GM18498 (cell line): ENCODE measurements around the gene NDC80.

ENCODE experiments used
- ATAC-seq: cut with Tn5 transposase; IDR thresholded peaks from one replicate; pipeline ENCODE4 v1.9.1; 2021; ENCODE audit warnings: mild to moderate bottlenecking, moderate library complexity; ENCODE audit not compliant: unreplicated experiment

The NDC80 gene

DNA sequence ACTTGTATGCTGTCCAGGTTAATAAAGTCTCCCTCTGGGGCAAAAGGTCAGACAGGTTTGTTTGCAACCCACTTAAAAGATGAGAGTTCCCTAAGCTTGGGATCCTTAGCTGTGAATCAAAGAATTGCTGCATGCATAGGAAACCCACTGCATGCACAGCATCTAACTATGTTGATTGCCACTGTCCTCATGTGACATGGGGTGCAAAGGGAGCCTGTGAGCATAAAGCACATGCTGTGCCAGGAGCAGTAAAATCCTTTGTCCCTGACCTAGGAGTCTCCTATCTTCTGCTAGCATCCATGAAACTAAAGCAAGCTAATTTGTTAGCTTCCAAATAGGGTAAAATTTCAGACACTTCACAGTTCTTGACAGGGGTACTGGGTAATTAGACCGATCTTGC, 13.8 kb upstream of the NDC80 start:
- no peak for ATAC-seq

DNA sequence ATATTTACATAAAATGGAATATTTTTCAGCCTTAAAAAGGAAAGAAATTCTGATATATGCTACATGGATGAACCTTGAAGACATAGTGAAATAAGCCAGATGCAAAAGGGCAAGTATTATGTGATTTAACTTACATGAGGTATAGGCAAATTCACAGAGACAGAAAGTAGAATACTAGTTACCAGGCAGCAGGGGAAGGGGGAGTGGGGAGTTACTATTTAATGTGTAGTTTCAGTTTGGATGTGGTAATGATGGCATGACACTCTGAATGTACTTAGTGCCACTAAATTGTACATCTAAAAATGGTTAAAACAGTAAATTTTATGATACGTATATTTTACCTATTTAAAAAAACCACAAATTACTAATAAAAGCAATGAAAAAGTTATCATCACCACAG, 12.1 kb upstream of the NDC80 start:
- peak; percentile 74 for ATAC-seq

DNA sequence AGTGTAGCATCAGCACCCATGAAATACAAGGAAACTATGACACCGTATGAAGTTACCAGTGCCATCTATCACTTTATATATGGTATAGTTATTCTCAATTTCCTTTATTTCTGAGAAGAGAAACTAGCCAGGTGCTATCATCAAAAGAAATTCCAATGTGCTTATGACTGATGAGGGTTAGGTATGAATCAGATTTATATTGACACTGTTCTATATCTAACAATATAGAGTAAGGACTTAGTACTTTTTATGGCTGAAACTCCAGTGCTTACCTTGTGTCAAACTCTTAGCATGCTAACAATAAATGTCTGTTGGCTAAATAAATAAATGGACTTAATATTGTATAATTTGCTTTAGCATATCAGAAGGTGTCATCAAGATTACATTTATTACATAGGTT, 7.0 kb upstream of the NDC80 start:
- no peak for ATAC-seq

DNA sequence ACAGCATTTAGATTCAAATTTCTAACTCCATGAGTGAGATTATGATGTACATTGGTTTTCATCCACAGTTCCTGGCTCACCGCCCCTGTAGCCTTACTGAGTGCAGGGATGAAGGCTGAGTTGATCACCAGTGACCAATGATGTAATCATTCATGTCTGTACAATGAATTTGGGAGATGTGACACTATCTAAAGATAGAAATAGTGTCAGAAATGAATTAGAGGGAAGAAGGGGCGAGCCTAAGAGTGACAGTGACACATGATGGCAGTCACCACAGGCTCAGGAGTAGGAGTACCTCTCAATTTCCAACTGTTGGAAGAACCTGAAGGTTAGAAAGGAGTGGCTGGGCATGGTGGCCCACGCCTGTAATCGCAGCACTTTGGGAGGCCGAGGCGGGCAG, 3.2 kb upstream of the NDC80 start:
- no peak for ATAC-seq

DNA sequence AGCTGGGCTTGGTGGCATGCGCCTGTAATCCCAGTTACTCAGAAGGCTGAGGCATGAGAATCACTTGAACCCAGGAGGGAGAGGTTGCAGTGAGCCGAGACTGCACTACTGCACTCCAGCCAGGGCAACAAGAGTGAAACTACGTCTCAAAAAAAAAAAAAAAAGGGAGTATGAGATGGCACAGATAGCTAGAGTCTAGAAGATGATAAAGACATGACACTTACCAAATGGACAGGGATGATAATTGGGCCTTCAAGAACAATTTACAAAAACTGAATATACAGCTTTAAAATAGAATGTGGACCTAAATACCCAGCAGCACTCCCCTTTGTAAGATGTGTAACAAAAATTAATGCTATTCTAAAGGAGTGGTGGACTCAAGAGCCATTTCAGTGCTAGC, 2.8 kb upstream of the NDC80 start:
- no peak for ATAC-seq

DNA sequence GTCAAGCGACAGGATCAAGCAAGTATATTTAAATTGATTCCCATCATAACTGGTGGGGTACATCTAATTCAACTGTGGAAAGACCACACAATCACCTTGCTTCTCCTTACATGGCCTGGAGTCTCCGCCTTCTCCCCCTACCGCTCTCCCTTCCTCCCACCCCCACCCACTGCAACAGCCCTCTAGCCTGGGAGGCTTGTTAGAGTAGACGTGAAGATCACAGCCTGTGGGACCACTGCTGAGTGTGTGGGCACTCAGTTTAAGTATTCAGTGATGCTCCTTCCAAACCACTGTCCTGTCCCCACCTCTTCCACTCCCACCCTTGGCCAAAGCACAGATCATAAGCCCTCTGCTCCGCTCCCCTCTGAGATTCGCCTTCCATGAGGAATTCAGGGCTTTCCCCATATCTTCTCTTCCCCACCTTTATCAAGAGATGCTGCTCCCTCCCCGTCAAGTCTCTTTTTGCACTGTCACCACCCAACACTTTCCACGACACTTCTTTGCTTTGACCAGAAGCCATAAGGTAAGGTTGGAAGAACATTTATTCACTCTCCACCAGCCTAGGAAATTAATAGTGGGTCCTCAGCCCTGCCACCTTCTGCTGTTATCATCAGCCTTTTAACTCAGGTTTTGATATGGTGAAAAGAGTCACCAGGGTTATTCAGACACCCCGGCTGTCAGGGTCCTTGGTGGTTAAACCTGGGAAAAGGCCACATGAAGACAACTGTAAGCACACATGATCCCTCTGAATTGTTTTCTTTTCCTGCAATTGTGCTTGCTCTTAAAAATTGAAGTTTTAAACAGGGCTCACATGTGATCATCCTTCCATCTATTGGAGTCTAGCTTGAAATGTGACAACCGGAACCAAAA, 1.8 kb upstream of the NDC80 start:
- no peak for ATAC-seq

DNA sequence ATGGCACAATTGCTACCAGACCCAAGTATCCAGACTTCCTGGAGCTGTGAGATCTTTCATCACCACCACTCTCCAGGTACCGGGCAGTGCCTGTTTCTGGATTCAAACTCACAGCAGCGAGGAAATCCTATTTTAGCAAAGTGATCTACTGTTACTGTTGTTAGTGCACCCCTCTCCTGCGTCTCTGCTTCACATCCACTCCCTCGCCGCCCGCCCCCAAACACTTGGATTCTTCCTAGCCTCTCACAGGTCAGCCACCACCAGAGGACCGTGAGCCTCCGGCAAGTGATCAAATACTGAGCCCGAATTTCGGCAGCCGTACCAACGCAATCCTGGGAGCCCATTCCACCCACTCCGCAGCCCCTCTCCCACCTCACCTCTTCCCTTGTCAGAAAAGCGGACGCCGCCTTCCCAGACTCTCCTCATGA, 571 bp upstream of the NDC80 start:
- peak; percentile 66 for ATAC-seq

DNA sequence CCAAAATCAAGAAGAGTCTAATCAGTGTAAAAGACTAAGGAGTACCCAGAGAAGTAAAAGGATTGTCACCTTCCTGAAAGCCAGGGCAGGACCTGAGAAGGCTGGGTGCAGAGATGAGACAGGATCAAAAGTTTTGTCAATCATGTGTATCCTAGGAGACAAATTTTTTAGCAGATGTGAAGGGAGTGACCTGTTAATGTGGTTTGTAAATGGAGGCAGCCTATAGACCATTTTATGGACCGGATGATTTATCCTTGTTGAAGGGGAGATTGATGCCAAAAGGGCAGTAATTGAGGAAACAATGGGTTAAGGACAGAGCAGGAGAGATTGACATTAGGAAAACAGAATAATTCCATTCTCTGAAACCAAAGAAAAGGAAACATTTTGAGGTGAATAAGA, 813 bp downstream of the NDC80 start:
- ATAC-seq, result no peak

DNA sequence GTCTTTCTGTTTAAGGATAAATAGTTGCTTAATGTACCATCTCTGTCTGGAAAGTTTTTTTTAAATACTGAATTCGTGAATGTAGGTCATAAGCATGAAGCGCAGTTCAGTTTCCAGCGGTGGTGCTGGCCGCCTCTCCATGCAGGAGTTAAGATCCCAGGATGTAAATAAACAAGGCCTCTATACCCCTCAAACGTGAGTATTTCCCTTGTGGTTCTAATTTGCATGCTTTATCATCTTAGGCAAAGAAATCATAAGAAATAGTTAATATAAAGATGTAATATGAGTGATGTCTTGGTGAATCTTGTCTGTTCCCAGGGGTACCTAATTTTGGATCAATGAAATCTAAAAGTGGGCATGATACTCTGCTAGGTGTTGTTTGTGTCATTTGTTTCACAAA, 1.5 kb downstream of the NDC80 start:
- ATAC-seq, result no peak

DNA sequence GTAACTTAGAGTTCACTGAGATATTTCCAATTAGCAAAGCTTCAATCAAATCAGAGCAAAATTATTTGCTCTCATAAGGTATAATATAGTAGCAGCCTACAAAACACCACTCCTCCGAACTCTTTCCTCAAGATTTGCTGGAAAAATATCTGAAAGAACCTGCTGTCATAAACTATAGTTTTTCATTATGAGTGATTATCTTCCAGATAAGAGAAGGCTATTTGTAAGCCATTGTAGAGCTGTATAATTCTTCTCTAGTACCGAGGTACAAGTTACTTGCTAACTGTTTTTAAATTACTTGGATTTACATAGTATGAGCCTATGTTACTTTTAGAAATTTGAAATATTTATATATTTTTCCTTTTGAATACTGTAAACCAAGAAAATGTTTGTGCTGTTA, 2.1 kb downstream of the NDC80 start:
- no peak for ATAC-seq

DNA sequence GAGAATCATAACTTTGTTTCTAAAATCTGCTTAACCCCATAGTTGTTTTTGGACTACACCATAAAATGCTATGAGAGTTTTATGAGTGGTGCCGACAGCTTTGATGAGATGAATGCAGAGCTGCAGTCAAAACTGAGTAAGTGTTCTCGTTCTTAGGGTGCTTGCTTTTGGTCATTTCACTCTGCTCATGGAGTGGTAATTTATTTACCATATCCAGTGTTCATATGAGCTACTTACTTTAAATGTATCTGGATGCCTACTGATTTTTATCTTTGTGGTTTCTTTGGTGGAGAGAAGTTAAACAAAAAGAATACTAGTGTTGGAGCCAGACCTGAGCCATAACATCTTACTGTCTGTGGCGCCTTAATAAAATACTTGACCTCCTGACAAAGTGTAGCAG, 16.4 kb downstream of the NDC80 start:
- ATAC-seq, result no peak

DNA sequence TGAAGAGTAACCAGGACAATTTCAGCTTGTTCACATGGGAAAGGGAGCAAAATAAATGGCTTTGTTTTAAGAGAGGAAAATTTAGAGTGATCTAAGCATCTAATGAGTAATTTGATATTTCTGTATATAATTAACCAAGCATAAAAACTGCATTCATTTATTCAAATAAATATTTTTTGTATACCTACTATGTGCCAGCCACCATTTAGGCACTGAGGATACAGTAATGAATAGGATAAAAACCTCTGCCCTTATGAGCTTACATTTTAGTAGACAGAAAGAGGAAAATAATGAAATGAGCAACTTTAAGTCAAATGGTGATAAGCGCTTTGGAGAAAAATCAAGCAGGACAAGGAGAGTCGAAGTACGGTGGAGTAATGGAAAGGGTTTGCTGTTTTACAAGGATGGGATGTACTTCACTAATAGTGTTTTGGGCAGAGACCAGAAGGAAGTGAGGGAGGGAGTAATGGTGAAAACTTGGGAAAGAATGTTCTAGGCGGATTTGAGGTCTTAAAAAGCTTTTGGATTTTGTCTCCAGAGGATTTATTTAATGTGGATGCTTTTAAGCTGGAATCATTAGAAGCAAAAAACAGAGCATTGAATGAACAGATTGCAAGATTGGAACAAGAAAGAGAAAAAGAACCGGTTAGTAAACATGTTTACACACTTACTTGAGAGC, 17.4 kb downstream of the NDC80 start:
- no peak for ATAC-seq

DNA sequence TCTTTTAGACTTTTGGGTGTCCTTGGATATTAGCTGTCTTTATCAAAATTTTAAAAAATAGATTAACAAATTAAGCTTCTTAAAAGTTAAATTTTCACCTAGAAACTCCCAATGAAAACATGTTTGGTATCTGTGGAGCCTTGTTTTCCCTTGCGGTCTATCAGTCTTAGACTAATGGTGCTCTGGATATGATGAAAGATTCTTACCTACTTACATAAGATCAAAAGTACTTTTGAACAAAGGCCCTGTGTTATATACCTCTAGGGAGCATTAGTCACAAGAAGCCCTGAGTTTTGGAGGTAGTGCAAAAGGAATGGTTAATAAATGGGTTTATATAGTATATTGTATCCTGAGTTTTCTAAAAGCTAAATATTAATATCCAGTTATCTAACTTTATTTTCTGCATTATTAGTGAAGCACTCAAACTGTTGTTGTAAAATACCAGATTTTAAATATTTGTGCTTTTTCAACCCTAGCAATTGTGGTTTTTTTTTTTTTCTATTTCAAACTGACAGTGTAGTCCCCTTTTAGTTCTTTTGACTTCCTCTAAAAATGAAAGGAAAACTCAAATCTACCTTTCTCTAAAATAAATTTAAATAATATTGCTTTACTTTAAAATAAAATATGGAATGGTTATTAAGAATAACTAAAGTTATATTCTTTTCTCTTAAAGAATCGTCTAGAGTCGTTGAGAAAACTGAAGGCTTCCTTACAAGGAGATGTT, 18.1 kb downstream of the NDC80 start:
- ATAC-seq, result no peak

DNA sequence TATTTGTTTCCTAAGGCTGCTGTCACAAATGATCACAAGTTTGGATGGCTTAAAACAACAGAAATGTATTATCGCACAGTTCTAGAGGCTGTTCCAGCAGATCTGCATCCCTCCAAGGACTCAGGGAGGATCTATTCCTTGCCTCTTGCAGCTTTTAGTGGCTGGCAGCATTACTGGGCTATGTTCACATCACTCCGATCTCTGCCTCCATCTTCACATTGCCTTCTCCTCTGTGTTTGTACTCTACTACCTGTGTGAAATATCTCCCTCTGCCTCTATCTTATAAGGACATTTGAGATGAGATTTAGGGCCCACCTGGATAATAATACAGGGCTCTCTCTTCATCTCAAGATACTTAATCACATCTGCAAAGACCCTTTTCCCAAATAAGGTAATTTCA, 18.9 kb downstream of the NDC80 start:
- no peak for ATAC-seq

DNA sequence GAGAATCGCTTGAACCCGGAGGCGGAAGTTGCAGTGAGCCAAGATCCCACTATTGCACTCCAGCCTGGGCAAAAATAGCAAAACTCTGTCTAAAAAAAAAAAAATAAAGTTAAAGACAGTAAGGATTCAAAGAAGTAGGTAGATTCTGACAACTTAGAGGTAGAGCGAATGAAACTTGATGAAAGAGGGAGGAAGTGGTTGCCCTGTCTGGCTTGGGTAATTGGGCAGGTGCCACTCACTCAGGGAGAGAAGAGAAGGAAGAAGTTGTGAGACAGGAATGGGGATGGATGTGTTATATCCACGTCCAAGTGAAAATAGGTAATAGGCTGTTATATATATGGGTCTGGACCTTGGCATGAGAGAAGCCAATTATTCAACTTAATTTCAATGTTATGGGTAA, 26.3 kb downstream of the NDC80 start:
- ATAC-seq, result no peak

DNA sequence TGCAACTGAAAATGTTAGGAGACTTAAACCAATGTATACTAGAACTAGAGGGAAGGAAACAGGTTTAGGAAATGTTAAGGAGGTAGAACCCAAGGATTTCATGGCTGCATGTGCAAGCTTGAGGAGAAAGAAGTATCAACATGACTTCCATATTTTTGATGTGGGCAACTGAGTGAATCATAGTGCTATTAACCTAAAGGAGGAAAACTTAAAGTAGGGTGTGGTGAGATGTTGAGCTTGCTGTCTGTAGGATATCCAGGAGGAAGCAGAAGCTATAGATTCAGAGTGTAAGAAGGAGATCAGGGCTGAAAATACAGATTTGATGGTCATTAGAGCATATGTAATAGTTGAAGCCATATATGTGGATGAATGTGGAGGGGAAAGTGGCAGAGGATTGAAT, 31.5 kb downstream of the NDC80 start:
- ATAC-seq, result no peak

DNA sequence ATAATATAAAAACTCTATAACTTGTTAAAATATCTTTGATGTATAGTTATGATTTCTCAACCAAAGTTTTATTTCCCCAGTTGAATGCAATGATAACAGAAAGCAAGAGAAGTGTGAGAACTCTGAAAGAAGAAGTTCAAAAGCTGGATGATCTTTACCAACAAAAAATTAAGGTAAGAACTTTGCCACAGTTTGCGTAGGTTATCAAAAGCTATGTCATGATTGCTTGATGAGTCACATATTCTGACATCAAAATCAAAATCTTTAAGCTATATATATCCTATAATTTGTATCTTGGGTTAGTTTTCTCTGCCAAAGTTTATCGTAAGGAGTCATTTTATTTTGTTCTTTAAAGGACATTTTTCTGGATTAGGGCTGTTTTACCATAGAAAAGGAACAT, 35.0 kb downstream of the NDC80 start:
- no peak for ATAC-seq

DNA sequence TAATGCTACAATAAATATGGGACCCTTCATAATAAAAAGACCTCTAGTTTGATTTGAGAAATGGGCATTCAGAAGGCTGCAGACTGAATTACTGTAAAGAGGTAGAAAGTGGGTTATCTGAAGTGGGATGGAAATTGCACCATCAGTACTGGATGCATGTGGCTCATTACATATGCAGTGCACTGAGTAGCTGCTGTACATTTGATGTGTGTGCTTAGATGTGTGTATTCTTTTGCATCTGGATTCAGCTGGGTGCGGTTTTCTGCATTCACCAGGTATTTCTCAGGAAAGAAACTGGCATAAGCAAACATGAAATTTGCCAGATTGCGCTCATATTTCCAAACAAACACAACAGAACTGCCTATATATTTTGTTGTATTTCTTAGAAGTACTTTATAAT, 38.2 kb downstream of the NDC80 start:
- no peak for ATAC-seq

DNA sequence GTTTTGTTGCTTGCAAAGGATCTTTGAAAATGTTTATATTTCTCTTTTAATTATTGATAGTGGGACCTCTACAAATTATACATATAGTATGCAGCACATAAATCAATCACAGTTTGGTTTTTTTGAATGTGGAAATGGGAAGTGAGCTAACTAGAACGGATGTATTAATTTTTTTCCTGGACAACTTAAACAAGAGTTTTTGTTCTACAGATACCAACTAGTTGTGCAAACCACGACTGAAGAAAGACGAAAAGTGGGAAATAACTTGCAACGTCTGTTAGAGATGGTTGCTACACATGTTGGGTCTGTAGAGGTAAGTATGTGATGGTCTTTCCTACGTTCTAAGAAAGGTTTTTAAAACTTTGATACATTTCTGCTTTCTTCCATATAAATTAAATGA, 39.2 kb downstream of the NDC80 start:
- ATAC-seq, result no peak

DNA sequence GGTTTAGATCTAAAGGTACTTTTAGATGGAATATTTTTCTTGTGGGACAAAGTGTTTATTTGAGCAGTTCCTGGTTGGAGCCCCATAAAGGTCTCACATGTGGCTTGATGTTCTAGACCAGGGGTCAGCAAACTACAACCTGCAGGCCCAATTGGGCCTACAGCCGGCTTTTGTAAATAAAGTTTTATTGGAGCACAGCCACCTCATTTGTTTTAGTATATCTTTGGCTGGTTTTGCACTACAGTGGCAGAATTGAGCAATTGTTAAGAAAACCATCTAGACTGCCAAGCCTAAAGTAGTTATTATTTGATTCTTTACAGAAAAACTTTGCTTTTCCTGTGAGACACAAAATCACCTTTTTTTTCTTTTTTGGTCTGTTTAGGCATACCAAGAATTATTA, 41.6 kb downstream of the NDC80 start:
- no peak for ATAC-seq

DNA sequence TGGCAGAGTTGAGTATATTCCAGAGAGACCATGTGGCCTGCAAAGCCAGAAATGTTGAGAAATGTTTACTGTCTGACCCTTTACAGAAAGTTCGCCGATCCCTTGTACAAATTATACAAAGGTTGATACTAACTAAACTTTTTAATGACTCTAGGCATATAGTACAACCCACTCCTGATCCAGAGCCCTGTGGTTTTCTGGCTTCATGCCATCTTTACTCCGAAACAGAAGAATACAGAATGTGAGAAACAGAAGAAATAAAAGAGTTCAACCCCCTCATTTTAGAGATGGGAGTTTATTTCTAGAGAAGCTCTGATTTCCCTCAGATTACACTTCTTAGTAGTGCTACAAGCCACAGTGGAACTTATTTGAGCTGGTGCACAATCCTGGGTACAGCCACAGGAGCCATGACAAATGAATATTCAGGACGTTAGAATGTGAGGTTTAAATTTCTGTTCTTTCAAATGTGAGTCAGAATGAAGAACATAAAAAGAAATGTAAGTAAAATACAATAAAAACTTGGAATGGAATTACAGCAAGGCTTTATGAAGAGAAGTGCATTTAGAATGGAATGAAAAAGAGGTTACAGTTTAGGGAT, 46.1 kb downstream of the NDC80 start:
- no peak for ATAC-seq

DNA sequence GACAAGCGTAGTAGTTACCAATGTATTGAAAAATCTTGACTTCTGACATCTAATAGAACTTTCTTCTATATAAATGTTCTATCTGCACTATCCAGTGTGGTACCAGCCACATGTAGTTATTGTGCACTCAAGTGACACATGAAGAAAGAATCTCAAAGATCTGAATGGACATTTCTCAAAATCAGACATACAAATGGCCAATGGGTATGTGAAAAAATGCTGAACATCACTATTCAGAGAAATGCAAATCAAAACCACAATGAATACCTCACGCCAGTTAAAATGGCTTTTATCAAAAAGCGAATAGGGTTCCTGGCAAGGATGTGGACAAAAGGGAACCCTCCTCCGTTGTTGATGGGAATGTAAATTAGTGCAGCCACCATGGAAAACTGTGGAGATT, 46.7 kb downstream of the NDC80 start:
- no peak for ATAC-seq
